Parathyroid adenoma (tissue), 2 donors: ENCODE data around the gene SH3BP5.

Source experiments
- H2AFZ ChIP-seq: fragments of 300-600 bp; sonication (generic); one replicate; pipeline ENCODE4 v1.7.0; 2017; ENCODE audit warnings: antibody characterized with exemption, mild to moderate bottlenecking
- H3K27ac ChIP-seq: fragments of 300-600 bp; sonication (generic); one replicate; pipeline ENCODE4 v1.7.0; 2017
- H3K27me3 ChIP-seq: fragments of 300-600 bp; sonication (generic); one replicate; pipeline ENCODE4 v1.7.0; 2017; ENCODE audit warnings: low read length; ENCODE audit not compliant: control insufficient read depth, insufficient read depth
- H3K36me3 ChIP-seq: fragments of 300-600 bp; sonication (generic); one replicate; pipeline ENCODE4 v1.7.0; 2017; ENCODE audit warnings: low read length; ENCODE audit not compliant: control insufficient read depth, insufficient read depth
- H3K4me1 ChIP-seq: fragments of 300-600 bp; sonication (generic); one replicate; pipeline ENCODE4 v1.7.0; 2017; ENCODE audit warnings: control low read depth
- H3K4me2 ChIP-seq: fragments of 300-600 bp; sonication (generic); one replicate; pipeline ENCODE4 v1.7.0; 2017; ENCODE audit warnings: low read length
- H3K4me3 ChIP-seq: fragments of 300-600 bp; sonication (generic); one replicate; pipeline ENCODE4 v1.7.0; 2017; ENCODE audit warnings: low read depth, low read length
- H3K79me2 ChIP-seq: fragments of 300-600 bp; sonication (generic); one replicate; pipeline ENCODE4 v1.7.0; 2017; ENCODE audit warnings: control low read depth
- H3K9ac ChIP-seq: fragments of 300-600 bp; sonication (generic); one replicate; pipeline ENCODE4 v1.7.0; 2017; ENCODE audit warnings: mild to moderate bottlenecking
- H3K9me3 ChIP-seq: fragments of 300-600 bp; sonication (generic); one replicate; pipeline ENCODE4 v1.7.0; 2017; ENCODE audit warnings: low read length; ENCODE audit not compliant: control insufficient read depth
- TF ChIP-seq, protein P1 (sequence below): fragments of 300-600 bp; sonication (generic); IDR thresholded peaks from one replicate; pipeline ENCODE4 v1.7.0; 2017; ENCODE audit warnings: antibody characterized with exemption, mild to moderate bottlenecking
- donor health status: primary hyperparathyroidism.

The SH3BP5 gene, protein sequence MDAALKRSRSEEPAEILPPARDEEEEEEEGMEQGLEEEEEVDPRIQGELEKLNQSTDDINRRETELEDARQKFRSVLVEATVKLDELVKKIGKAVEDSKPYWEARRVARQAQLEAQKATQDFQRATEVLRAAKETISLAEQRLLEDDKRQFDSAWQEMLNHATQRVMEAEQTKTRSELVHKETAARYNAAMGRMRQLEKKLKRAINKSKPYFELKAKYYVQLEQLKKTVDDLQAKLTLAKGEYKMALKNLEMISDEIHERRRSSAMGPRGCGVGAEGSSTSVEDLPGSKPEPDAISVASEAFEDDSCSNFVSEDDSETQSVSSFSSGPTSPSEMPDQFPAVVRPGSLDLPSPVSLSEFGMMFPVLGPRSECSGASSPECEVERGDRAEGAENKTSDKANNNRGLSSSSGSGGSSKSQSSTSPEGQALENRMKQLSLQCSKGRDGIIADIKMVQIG

DNA sequence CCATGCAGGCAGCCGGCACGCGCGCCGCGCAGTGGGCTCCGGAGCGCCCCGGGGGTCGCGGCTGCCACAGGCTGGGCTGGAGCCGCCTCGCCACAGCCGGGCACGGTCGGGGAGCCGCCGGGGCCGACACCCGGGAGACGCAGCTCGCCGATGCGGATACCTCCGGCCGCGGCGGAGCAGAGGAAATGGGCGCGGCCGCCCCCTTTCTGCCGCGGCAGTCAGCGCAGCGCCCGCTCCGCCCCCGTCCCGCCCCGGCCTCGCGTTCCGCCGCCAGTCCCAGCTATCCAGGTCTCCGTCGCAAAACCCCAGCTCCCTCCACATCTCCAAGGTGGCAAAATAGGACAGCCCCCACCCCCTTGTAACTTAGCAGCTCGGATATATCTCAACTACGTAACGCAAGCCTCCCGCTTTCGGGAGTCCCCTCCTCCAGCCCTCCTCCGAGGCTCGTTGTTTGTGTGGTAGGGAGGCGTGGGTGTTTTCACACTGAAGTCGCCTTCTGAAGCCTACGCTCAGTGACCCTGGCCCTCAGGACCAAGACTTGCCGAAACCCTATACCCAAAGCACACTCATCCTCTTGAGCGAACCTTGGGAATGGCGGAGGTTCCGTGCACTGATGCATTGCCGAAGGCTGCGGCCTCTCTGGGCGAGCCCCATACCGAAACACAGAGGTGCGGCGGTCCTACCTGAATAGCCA lies at the start of gene SH3BP5:
TSS of gene SH3BP5 (minus strand) at position 182 of the 694 bp plus-strand sequence. CDS start at position 4, 178 bp downstream.
- TF ChIP-seq, protein P1, sequence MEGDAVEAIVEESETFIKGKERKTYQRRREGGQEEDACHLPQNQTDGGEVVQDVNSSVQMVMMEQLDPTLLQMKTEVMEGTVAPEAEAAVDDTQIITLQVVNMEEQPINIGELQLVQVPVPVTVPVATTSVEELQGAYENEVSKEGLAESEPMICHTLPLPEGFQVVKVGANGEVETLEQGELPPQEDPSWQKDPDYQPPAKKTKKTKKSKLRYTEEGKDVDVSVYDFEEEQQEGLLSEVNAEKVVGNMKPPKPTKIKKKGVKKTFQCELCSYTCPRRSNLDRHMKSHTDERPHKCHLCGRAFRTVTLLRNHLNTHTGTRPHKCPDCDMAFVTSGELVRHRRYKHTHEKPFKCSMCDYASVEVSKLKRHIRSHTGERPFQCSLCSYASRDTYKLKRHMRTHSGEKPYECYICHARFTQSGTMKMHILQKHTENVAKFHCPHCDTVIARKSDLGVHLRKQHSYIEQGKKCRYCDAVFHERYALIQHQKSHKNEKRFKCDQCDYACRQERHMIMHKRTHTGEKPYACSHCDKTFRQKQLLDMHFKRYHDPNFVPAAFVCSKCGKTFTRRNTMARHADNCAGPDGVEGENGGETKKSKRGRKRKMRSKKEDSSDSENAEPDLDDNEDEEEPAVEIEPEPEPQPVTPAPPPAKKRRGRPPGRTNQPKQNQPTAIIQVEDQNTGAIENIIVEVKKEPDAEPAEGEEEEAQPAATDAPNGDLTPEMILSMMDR: peak; percentile 83
- Histone ChIP-seq H3K9ac (peak within 1 kb of the TSS; percentile 93), H3K9me3 (no peaks in the 10 kb centered on the region), H3K4me3 (peak within 1 kb of the TSS; percentile 78), H3K27ac (peak within 1 kb of the TSS; percentile 90), H3K27me3 (no peaks in the 10 kb centered on the region), H3K79me2 (peaks cover 9% of the 10 kb centered on the region), H3K4me1 (peaks cover 34% of the 10 kb centered on the region), H3K4me2 (peak within 1 kb of the TSS; percentile 93), H3K36me3 (no peaks in the 10 kb centered on the region), H2AFZ (peak within 1 kb of the TSS; percentile 98)

DNA sequence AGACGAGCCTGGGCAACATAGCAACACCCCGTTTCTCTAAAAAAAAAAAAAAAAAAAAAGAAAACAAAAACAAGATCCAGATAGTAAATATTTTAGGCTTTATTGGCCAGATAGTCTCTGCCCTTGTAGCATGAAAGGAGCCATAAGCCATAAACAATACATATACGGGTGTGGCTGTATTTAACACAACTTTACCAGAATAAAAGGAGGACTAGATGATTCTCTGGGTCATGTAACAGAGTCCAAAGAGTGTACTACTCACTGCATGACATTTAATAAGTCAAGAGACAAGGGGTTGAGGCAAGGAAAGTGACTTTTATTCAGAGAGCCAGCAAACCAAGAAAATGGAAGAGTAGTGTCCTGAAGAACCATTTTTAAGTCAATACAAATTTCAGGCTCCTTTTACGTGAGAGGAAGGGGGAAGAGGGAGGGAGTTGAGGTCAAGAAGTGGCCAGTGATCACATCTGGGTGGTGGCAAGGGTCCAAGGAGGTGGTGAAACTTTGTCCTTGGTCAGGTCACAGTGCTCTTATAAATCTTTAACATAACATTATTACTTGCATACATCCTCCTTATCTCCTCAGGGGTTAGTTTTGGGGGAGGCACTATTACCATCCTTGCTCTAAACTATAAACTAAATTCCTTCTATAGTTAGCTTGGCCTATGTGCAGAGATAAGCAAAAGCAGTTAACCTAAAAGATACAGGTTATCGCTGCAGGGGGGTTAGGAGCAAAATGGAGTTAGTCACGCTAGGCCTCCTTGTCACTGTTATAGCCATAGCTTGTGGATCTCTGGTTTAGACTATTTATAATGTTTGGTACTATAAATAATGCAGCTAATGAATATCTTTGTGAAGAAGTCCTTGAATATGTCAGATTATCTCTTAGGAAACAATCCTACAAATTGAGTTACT lies 48.8 kb upstream of the SH3BP5 start:
- no peaks in the 10 kb centered on the region for H3K79me2 ChIP-seq
- H3K4me3 ChIP-seq: no peak overlapping the region
- TF ChIP-seq, protein P1: no peak
- no peak overlapping the region for H3K9ac ChIP-seq
- H3K36me3 ChIP-seq: no peaks in the 10 kb centered on the region
- peaks cover 3% of the 10 kb centered on the region for H3K4me1 ChIP-seq
- no peak overlapping the region for H3K4me2 ChIP-seq
- H3K9me3 ChIP-seq: no peaks in the 10 kb centered on the region
- H2AFZ ChIP-seq: no peak overlapping the region
- H3K27me3 ChIP-seq: no peaks in the 10 kb centered on the region
- no peak overlapping the region for H3K27ac ChIP-seq

DNA sequence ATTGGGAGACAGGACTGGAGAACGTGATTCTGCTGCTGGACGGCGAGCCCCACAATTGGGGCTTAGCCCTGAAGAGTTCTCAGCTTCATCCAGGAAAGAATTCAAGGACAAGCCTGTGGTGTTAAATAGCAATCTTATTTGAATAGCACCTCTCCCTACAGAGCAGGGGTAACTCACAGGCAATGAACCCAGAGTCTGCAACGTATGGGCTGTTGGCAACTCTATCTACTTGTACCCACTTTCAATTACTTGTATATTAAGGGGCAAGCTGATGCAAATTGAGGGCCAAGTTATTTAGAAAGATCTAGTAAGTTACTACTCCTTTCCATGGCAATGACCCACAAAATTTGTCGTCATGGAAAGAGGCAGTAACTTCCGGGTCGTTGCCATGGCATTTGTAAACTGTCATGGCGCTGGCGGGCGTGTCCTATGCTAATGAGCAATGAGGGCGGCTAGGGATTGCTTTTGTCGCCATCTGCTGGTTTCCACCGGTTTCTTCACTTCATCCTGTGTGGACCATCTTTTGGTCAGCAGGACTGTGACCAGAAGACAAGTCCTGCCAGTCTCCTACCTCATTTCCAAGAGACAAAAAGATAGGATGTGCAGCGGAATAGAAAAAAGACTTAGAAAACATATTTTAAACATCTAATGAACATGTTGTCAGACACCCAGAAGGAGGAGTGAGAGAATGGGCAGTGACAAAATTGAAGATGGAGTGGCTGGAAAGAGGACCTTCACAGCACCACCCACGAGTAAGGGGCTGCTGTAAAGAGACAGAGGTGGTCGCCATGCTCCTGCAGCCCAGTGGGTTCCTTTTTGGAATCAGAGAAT lies 45.8 kb upstream of the SH3BP5 start:
- no peak overlapping the region for H3K4me3 ChIP-seq
- peaks cover 3% of the 10 kb centered on the region for H3K4me1 ChIP-seq
- H2AFZ ChIP-seq: peak overlapping the region; percentile 72
- H3K4me2 ChIP-seq: peak overlapping the region; percentile 29
- no peaks in the 10 kb centered on the region for H3K27me3 ChIP-seq
- peak overlapping the region; percentile 34 for H3K27ac ChIP-seq
- no peaks in the 10 kb centered on the region for H3K9me3 ChIP-seq
- no peaks in the 10 kb centered on the region for H3K36me3 ChIP-seq
- H3K79me2 ChIP-seq: no peaks in the 10 kb centered on the region
- H3K9ac ChIP-seq: no peak overlapping the region
- TF ChIP-seq, protein P1: peak; percentile 91

DNA sequence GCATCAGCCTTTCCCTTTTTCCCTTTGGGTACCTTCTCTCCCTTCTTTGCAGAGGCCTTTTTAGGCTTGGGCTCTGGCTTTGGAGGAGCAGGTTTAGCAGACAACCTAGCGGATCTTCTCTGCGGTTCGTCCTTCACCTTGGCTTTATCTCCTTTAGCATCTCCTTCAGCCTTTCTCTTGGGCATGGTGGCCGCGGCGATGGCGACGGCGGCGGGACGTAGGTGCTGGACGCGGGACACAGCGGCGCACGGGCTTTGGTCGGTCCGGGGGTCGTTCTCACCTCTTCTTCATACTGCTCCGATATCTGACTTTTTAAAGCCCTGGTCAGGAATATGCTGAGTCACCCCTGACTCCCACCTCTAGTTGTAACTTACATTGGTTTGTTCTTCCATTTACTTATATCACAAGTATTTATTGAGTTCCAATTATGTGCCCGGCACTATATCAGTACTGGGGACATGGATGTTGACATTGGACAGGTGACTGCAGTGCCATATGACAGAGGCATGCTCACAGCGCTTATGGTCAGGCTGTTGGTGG lies 43.1 kb upstream of the SH3BP5 start:
- no peak overlapping the region for H3K4me2 ChIP-seq
- no peak overlapping the region for H3K4me3 ChIP-seq
- no peak overlapping the region for H3K9ac ChIP-seq
- TF ChIP-seq, protein P1: no peak
- no peaks in the 10 kb centered on the region for H3K79me2 ChIP-seq
- H3K9me3 ChIP-seq: no peaks in the 10 kb centered on the region
- no peak overlapping the region for H2AFZ ChIP-seq
- H3K36me3 ChIP-seq: no peaks in the 10 kb centered on the region
- H3K27ac ChIP-seq: no peak overlapping the region
- H3K4me1 ChIP-seq: peaks cover 3% of the 10 kb centered on the region
- no peaks in the 10 kb centered on the region for H3K27me3 ChIP-seq
